Mesenchymal stem cell (in vitro differentiated cells and primary cell): ENCODE measurements around the gene CTU2.

Source experiments
- DNase-seq: peaks from one replicate; pipeline ENCODE4 v3.0.0-alpha.2; 2013
- H2AFZ ChIP-seq: one replicate; pipeline ENCODE4 v1.6.1; 2013; ENCODE audit warnings: low read depth, mild to moderate bottlenecking, control low read depth, inconsistent platforms, low read length, moderate library complexity
- H2AK5ac ChIP-seq: 2 replicates; pipeline ENCODE4 v1.6.1; 2013; ENCODE audit warnings: low read length, moderate library complexity, mild to moderate bottlenecking, inconsistent platforms; ENCODE audit not compliant: severe bottlenecking
- H2BK120ac ChIP-seq: one replicate; pipeline ENCODE4 v1.6.1; 2013; ENCODE audit warnings: low read depth, mild to moderate bottlenecking, inconsistent platforms, low read length, moderate library complexity
- H2BK12ac ChIP-seq, 2 experiments: one replicate each; pipeline ENCODE4 v1.6.1; 2013; ENCODE audit warnings: inconsistent platforms in 2 of 2, low read length in 2 of 2, mild to moderate bottlenecking in 2 of 2, moderate library complexity in 2 of 2, control low read depth in 1 of 2
- H2BK15ac ChIP-seq: one replicate; pipeline ENCODE4 v1.6.1; 2013; ENCODE audit warnings: mild to moderate bottlenecking, low read depth, inconsistent platforms; ENCODE audit not compliant: poor library complexity, severe bottlenecking
- H2BK5ac ChIP-seq: 2 replicates; pipeline ENCODE4 v1.6.1; 2013; ENCODE audit warnings: low read depth, mild to moderate bottlenecking, low read length, control low read depth, inconsistent platforms; ENCODE audit not compliant: poor library complexity, severe bottlenecking
- H3K14ac ChIP-seq, 2 experiments: one replicate each; pipeline ENCODE4 v1.6.1; 2013; ENCODE audit warnings: inconsistent platforms in 2 of 2, low read length in 2 of 2, control low read depth in 1 of 2, mild to moderate bottlenecking in 1 of 2, moderate library complexity in 1 of 2
- H3K18ac ChIP-seq, 2 experiments: one replicate each; pipeline ENCODE4 v1.6.1; 2013; ENCODE audit warnings: inconsistent platforms in 2 of 2, low read length in 2 of 2, control low read depth in 1 of 2, low read depth in 1 of 2, mild to moderate bottlenecking in 1 of 2
- H3K23ac ChIP-seq, 2 experiments: one replicate each; pipeline ENCODE4 v1.6.1; 2013; ENCODE audit warnings: inconsistent platforms in 2 of 2, low read length in 2 of 2, mild to moderate bottlenecking in 2 of 2, moderate library complexity in 2 of 2, control low read depth in 1 of 2
- H3K27ac ChIP-seq: 2 replicates; pipeline ENCODE4 v1.5.1; 2013; ENCODE audit warnings: mild to moderate bottlenecking, moderate library complexity, low read length, control low read depth, inconsistent platforms; ENCODE audit not compliant: poor library complexity, severe bottlenecking
- H3K27me3 ChIP-seq, 2 experiments: 2 replicates each; pipeline versions ENCODE4 v1.6.1 to v1.7.0; 2013; ENCODE audit warnings: low read length in 2 of 2, mild to moderate bottlenecking in 2 of 2, moderate library complexity in 2 of 2, control low read depth in 1 of 2, inconsistent platforms in 1 of 2; ENCODE audit not compliant: control insufficient read depth in 1 of 2, insufficient read depth in 1 of 2
- H3K36me3 ChIP-seq, 2 experiments: 2 replicates each; pipeline versions ENCODE4 v1.6.1 to v1.7.0; 2013; ENCODE audit warnings: low read length in 2 of 2, control low read depth in 1 of 2, inconsistent platforms in 1 of 2, low read depth in 1 of 2, mild to moderate bottlenecking in 1 of 2; ENCODE audit not compliant: insufficient read depth in 2 of 2, control insufficient read depth in 1 of 2
- H3K4ac ChIP-seq, 2 experiments: one replicate each; pipeline ENCODE4 v1.6.1; 2013; ENCODE audit warnings: inconsistent platforms in 2 of 2, low read length in 2 of 2, mild to moderate bottlenecking in 2 of 2, moderate library complexity in 2 of 2, control low read depth in 1 of 2, low read depth in 1 of 2
- H3K4me1 ChIP-seq: 2 replicates; pipeline ENCODE4 v1.6.1; 2013; ENCODE audit warnings: low read depth, low read length, control low read depth; ENCODE audit not compliant: control insufficient read depth, insufficient read depth
- H3K4me2 ChIP-seq: 2 replicates; pipeline ENCODE4 v1.6.1; 2013; ENCODE audit warnings: low read length, mild to moderate bottlenecking, inconsistent platforms; ENCODE audit not compliant: poor library complexity, severe bottlenecking
- H3K4me3 ChIP-seq, 2 experiments: 2 replicates each; pipeline versions ENCODE4 v1.5.1 to v1.7.0; 2013; ENCODE audit warnings: low read length in 2 of 2, mild to moderate bottlenecking in 2 of 2, control low read depth in 1 of 2, low read depth in 1 of 2; ENCODE audit not compliant: insufficient read depth in 1 of 2
- H3K79me1 ChIP-seq: replicated peaks from 2 replicates; pipeline ENCODE4 v1.6.1; 2013; ENCODE audit warnings: mild to moderate bottlenecking, control low read depth, low read length, inconsistent platforms; ENCODE audit not compliant: poor library complexity, severe bottlenecking
- H3K9ac ChIP-seq: 2 replicates; pipeline ENCODE4 v1.7.0; 2013; ENCODE audit warnings: mild to moderate bottlenecking, low read length, moderate library complexity
- H3K9me3 ChIP-seq: 2 replicates; pipeline ENCODE4 v1.7.0; 2013; ENCODE audit warnings: mild to moderate bottlenecking, low read length; ENCODE audit not compliant: control insufficient read depth
- H4K8ac ChIP-seq: one replicate; pipeline ENCODE4 v1.6.1; 2013; ENCODE audit warnings: inconsistent platforms, mild to moderate bottlenecking, low read length, moderate library complexity
- H4K91ac ChIP-seq: one replicate; pipeline ENCODE4 v1.6.1; 2013; ENCODE audit warnings: mild to moderate bottlenecking, low read length, inconsistent platforms
- WGBS: methylation state at CpG from one replicate; pipeline ENCODE4 v1.1.7; 2013; ENCODE audit warnings: mixed read lengths; 5-methylcytosine and 5-hydroxymethylcytosine counted together

CTU2 gene

GRCh38 chr16:88727871-88728270, 21.6 kb downstream of the CTU2 start:
- Histone ChIP-seq H3K4me1 (peaks cover 21% of the 10 kb centered on the region), H2AFZ (no peak overlapping the region), H3K14ac (no peak overlapping the region), H2AK5ac (no peak overlapping the region), H3K27ac (no peak overlapping the region), H2BK5ac (peak overlapping the region; percentile 53), H3K27me3 (no peaks in the 10 kb centered on the region), H3K9me3 (no peaks in the 10 kb centered on the region), H4K8ac (no peak overlapping the region), H3K36me3 (peaks cover 70 to 83% of the 10 kb centered on the region in 2 experiments), H3K4me2 (peak overlapping the region; percentile 10), H3K23ac (peak overlapping the region in 1 of 2 experiments; percentile 19), H2BK15ac (no peak overlapping the region), H3K79me1 (peaks cover 5% of the 10 kb centered on the region), H3K4ac (no peak overlapping the region), H2BK12ac (peak overlapping the region in 1 of 2 experiments; percentile 24), H3K9ac (no peak overlapping the region), H4K91ac (no peak overlapping the region), H3K4me3 (no peak overlapping the region), H3K18ac (no peak overlapping the region), H2BK120ac (no peak overlapping the region)
- no peak for DNase-seq
- WGBS, result 66% methylated on average over 20 of the region's 20 CpGs

- Histone ChIP-seq H3K27me3 (no peaks in the 10 kb centered on the region), H3K9me3 (no peaks in the 10 kb centered on the region), H3K9ac (no peak overlapping the region), H3K79me1 (peaks cover 5% of the 10 kb centered on the region), H4K91ac (peak overlapping the region; percentile 11), H3K4me2 (no peak overlapping the region), H4K8ac (no peak overlapping the region), H3K36me3 (peaks cover 69 to 84% of the 10 kb centered on the region in 2 experiments), H3K4me1 (peaks cover 21% of the 10 kb centered on the region), H3K14ac (no peak overlapping the region), H2BK120ac (no peak overlapping the region), H2AK5ac (no peak overlapping the region), H3K4ac (no peak overlapping the region), H2AFZ (no peak overlapping the region), H2BK15ac (no peak overlapping the region), H2BK12ac (no peak overlapping the region), H3K27ac (no peak overlapping the region), H3K4me3 (no peak overlapping the region), H3K23ac (no peak overlapping the region), H2BK5ac (no peak overlapping the region), H3K18ac (no peak overlapping the region)
- 77% methylated on average over 34 of the region's 34 CpGs for WGBS
- DNase-seq, result no peak
These were observed 24.6 kb downstream of the CTU2 start for GRCh38 chr16:88730632-88731607.

- H3K9me3 ChIP-seq, result no peaks in the 10 kb centered on the region
- H3K27me3 ChIP-seq, result no peaks in the 10 kb centered on the region
- no peak overlapping the region for H3K27ac ChIP-seq
- no peak for DNase-seq
- no peak overlapping the region for H2BK15ac ChIP-seq
- H3K4ac ChIP-seq, result no peak overlapping the region
- H2BK120ac ChIP-seq, result no peak overlapping the region
- peaks cover 6% of the 10 kb centered on the region for H3K79me1 ChIP-seq
- H2AFZ ChIP-seq, result no peak overlapping the region
- WGBS, result 92% methylated on average over 10 of the region's 15 CpGs
- H3K4me1 ChIP-seq, result peaks cover 21% of the 10 kb centered on the region
- peak overlapping the region in 1 of 2 experiments; percentile 19 for H2BK12ac ChIP-seq
- no peak overlapping the region for H2AK5ac ChIP-seq
- H3K18ac ChIP-seq, result no peak overlapping the region
- no peak overlapping the region for H3K4me2 ChIP-seq
- H4K91ac ChIP-seq, result no peak overlapping the region
- H3K14ac ChIP-seq, result peak overlapping the region in 1 of 2 experiments; percentile 41
- peaks cover 65 to 84% of the 10 kb centered on the region in 2 experiments for H3K36me3 ChIP-seq
- no peak overlapping the region for H3K4me3 ChIP-seq
- no peak overlapping the region for H4K8ac ChIP-seq
- no peak overlapping the region for H3K9ac ChIP-seq
- H2BK5ac ChIP-seq, result no peak overlapping the region
- no peak overlapping the region for H3K23ac ChIP-seq
These were observed 25.4 kb downstream of the CTU2 start for GRCh38 chr16:88731699-88732098.

- peaks cover 60 to 82% of the 10 kb centered on the region in 2 experiments for H3K36me3 ChIP-seq
- no peak overlapping the region for H3K4ac ChIP-seq
- no peak overlapping the region for H2BK12ac ChIP-seq
- no peak overlapping the region for H3K4me3 ChIP-seq
- no peaks in the 10 kb centered on the region for H3K27me3 ChIP-seq
- no peak overlapping the region for H3K23ac ChIP-seq
- H2AK5ac ChIP-seq, result no peak overlapping the region
- no peak overlapping the region for H3K18ac ChIP-seq
- H3K9ac ChIP-seq, result no peak overlapping the region
- no peak overlapping the region for H2AFZ ChIP-seq
- H3K4me2 ChIP-seq, result no peak overlapping the region
- peaks cover 3% of the 10 kb centered on the region for H3K79me1 ChIP-seq
- no peak overlapping the region for H2BK5ac ChIP-seq
- no peak overlapping the region for H2BK15ac ChIP-seq
- 90% methylated on average over 30 of the region's 30 CpGs for WGBS
- DNase-seq, result no peak
- H4K8ac ChIP-seq, result no peak overlapping the region
- no peaks in the 10 kb centered on the region for H3K9me3 ChIP-seq
- peak overlapping the region; percentile 32 for H4K91ac ChIP-seq
- H3K4me1 ChIP-seq, result peaks cover 20% of the 10 kb centered on the region
- H3K14ac ChIP-seq, result no peak overlapping the region
- no peak overlapping the region for H2BK120ac ChIP-seq
- no peak overlapping the region for H3K27ac ChIP-seq
These were observed 26.1 kb downstream of the CTU2 start for GRCh38 chr16:88732172-88732960.
